SK-N-SH treated with all-trans-retinoic acid at 6 μM for 48 hours (cell line): ENCODE results near the gene DCC.

Source experiments
- ATAC-seq: fragments of 200-7000 bp; cut with Tn5 transposase; 3 replicates; pipeline ENCODE4 v1.9.1; 2020; ENCODE audit warnings: mild to moderate bottlenecking, moderate library complexity
- ARNTL ChIP-seq: fragments of 450-650 bp; formaldehyde crosslinking; IDR thresholded peaks from 2 replicates; pipeline ENCODE4 v1.5.0; 2020; ENCODE audit warnings: low read depth, mild to moderate bottlenecking, moderate library complexity, borderline replicate concordance
- BACH2 ChIP-seq: fragments of 250-450 bp; sonication (Bioruptor Pico); IDR thresholded peaks from 2 replicates; pipeline ENCODE4 v1.9.0; 2021; ENCODE audit warnings: mild to moderate bottlenecking, borderline replicate concordance
- CREB5 ChIP-seq: fragments of 250-450 bp; sonication (Bioruptor Pico); IDR thresholded peaks from 2 replicates; pipeline ENCODE4 v1.5.1; 2020; ENCODE audit warnings: low read depth, mild to moderate bottlenecking, moderate library complexity
- CSDC2 ChIP-seq: fragments of 250-450 bp; sonication (Bioruptor Pico); IDR thresholded peaks from 2 replicates; pipeline ENCODE4 v1.5.0; 2020; ENCODE audit warnings: mild to moderate bottlenecking, moderate library complexity
- ESRRG ChIP-seq: fragments of 250-450 bp; sonication (Bioruptor Pico); IDR thresholded peaks from 2 replicates; pipeline ENCODE4 v1.6.1; 2021; ENCODE audit warnings: mild to moderate bottlenecking
- GLIS3 ChIP-seq: fragments of 250-450 bp; sonication (Bioruptor Pico); IDR thresholded peaks from 2 replicates; pipeline ENCODE4 v1.5.0; 2020; ENCODE audit warnings: mild to moderate bottlenecking, moderate library complexity
- ISL1 ChIP-seq: fragments of 250-450 bp; sonication (Bioruptor Pico); IDR thresholded peaks from 2 replicates; pipeline ENCODE4 v2.1.2; 2022; ENCODE audit warnings: mild to moderate bottlenecking, moderate library complexity
- OSR1 ChIP-seq: fragments of 250-450 bp; sonication (Bioruptor Pico); IDR thresholded peaks from 2 replicates; pipeline ENCODE4 v1.8.0; 2022; ENCODE audit warnings: moderate library complexity, mild to moderate bottlenecking, inconsistent platforms
- PATZ1 ChIP-seq: fragments of 250-450 bp; sonication (Bioruptor Pico); IDR thresholded peaks from 2 replicates; pipeline ENCODE4 v1.8.0; 2020; ENCODE audit warnings: mild to moderate bottlenecking, moderate library complexity, borderline replicate concordance
- PPARA ChIP-seq: fragments of 250-450 bp; sonication (Bioruptor Pico); IDR thresholded peaks from 2 replicates; pipeline ENCODE4 v1.5.0; 2020; ENCODE audit warnings: mild to moderate bottlenecking, borderline replicate concordance
- RARB ChIP-seq: fragments of 250-450 bp; sonication (Bioruptor Pico); IDR thresholded peaks from 2 replicates; pipeline ENCODE4 v1.8.0; 2021; ENCODE audit warnings: mild to moderate bottlenecking, moderate library complexity
- SNAI2 ChIP-seq: fragments of 250-450 bp; sonication (Bioruptor Pico); IDR thresholded peaks from 2 replicates; pipeline ENCODE4 v1.5.0; 2020; ENCODE audit warnings: mild to moderate bottlenecking, moderate library complexity
- TCF4 ChIP-seq: fragments of 250-450 bp; sonication (Bioruptor Pico); IDR thresholded peaks from 2 replicates; pipeline ENCODE4 v1.8.0; 2021; ENCODE audit warnings: mild to moderate bottlenecking, moderate library complexity, borderline replicate concordance
- TOX ChIP-seq: fragments of 250-450 bp; sonication (Bioruptor Pico); IDR thresholded peaks from 2 replicates; pipeline ENCODE4 v1.8.0; 2021; ENCODE audit warnings: mild to moderate bottlenecking, moderate library complexity, borderline replicate concordance
- ZC3H10 ChIP-seq: fragments of 250-450 bp; sonication (Bioruptor Pico); IDR thresholded peaks from 2 replicates; pipeline ENCODE4 v1.5.1; 2021; ENCODE audit warnings: mild to moderate bottlenecking, moderate library complexity
- ZFP3 ChIP-seq: fragments of 250-450 bp; sonication (Bioruptor Pico); IDR thresholded peaks from 2 replicates; pipeline ENCODE4 v1.5.0; 2020; ENCODE audit warnings: mild to moderate bottlenecking, moderate library complexity
- ZFP30 ChIP-seq: fragments of 450-650 bp; formaldehyde crosslinking; IDR thresholded peaks from 2 replicates; pipeline ENCODE4 v1.5.0; 2022; ENCODE audit warnings: mild to moderate bottlenecking, moderate library complexity
- ZNF565 ChIP-seq: fragments of 450-650 bp; formaldehyde crosslinking; conservative IDR thresholded peaks from 2 replicates; pipeline ENCODE4 v1.5.0; 2020; ENCODE audit warnings: low read depth, mild to moderate bottlenecking, moderate library complexity
- ZNF70 ChIP-seq: fragments of 450-650 bp; formaldehyde crosslinking; IDR thresholded peaks from 2 replicates; pipeline ENCODE4 v1.5.0; 2020; ENCODE audit warnings: mild to moderate bottlenecking, moderate library complexity
- ZNF8 ChIP-seq: fragments of 450-650 bp; formaldehyde crosslinking; IDR thresholded peaks from 2 replicates; pipeline ENCODE4 v1.5.0; 2020; ENCODE audit warnings: mild to moderate bottlenecking, moderate library complexity
- TF ChIP-seq, protein P1 (sequence below): fragments of 250-450 bp; sonication (Bioruptor Pico); IDR thresholded peaks from 2 replicates; pipeline ENCODE4 v1.5.0; 2020; ENCODE audit warnings: mild to moderate bottlenecking, moderate library complexity
- TF ChIP-seq, protein P2 (sequence below): fragments of 250-450 bp; sonication (Bioruptor Pico); IDR thresholded peaks from 2 replicates; pipeline ENCODE4 v1.8.0; 2021; ENCODE audit warnings: low read depth, mild to moderate bottlenecking, moderate library complexity, borderline replicate concordance
- TF ChIP-seq, protein P3 (sequence below): fragments of 250-450 bp; sonication (Bioruptor Pico); IDR thresholded peaks from 2 replicates; pipeline ENCODE4 v1.5.1; 2021; ENCODE audit warnings: mild to moderate bottlenecking, moderate library complexity

The DCC gene

GRCh38 chr18:52657043-52657805 is 317.2 kb downstream of the DCC start:
- ATAC-seq, result no peak
- TF ChIP-seq ZC3H10 (CRISPR knock-in tag), result no peak
- no peak for TF ChIP-seq ESRRG
- TF ChIP-seq, protein P1, sequence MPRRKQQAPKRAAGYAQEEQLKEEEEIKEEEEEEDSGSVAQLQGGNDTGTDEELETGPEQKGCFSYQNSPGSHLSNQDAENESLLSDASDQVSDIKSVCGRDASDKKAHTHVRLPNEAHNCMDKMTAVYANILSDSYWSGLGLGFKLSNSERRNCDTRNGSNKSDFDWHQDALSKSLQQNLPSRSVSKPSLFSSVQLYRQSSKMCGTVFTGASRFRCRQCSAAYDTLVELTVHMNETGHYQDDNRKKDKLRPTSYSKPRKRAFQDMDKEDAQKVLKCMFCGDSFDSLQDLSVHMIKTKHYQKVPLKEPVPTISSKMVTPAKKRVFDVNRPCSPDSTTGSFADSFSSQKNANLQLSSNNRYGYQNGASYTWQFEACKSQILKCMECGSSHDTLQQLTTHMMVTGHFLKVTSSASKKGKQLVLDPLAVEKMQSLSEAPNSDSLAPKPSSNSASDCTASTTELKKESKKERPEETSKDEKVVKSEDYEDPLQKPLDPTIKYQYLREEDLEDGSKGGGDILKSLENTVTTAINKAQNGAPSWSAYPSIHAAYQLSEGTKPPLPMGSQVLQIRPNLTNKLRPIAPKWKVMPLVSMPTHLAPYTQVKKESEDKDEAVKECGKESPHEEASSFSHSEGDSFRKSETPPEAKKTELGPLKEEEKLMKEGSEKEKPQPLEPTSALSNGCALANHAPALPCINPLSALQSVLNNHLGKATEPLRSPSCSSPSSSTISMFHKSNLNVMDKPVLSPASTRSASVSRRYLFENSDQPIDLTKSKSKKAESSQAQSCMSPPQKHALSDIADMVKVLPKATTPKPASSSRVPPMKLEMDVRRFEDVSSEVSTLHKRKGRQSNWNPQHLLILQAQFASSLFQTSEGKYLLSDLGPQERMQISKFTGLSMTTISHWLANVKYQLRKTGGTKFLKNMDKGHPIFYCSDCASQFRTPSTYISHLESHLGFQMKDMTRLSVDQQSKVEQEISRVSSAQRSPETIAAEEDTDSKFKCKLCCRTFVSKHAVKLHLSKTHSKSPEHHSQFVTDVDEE, result no peak
- no peak for TF ChIP-seq GLIS3 (CRISPR knock-in tag)
- TF ChIP-seq CSDC2, result no peak
- TF ChIP-seq BACH2, result no peak
- TF ChIP-seq TCF4 (CRISPR knock-in tag), result no peak
- TF ChIP-seq CREB5, result no peak
- TF ChIP-seq, all 23 proteins: peak for 0

DNA sequence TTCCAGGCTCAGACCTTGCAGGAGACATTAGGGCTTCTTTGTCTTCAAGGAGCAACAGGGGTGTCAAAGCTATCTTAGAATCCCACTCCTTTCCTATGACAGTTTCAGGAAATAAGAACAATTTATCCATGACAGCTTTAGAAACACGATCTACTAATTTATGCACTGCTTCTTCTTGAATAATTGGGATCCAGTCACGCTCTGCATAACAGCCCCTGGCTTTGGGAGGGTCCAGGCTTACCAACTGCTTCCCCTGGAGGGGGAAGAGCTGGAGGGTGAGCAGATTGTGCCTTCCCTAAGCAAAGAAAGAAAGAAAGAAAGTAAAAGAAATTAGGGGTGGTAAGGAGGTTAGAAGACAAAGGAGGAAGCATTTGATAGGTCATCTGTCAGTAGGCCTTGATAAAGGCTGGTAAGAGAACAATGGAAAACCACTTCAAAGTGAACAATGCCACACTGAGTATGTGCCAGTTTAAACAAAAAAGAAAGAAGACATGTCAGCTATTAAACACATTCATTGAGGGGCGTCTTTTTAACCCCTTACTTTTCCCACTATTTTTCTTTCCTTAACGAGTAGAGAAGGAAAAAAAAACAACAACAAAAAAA is 327.6 kb downstream of the DCC start:
- no peak for ATAC-seq

GRCh38 chr18:52670896-52671295 is 330.9 kb downstream of the DCC start:
- no peak for ATAC-seq
- TF ChIP-seq BACH2, result no peak

More for the DNA sequence above, 327.6 kb downstream of the DCC start:
- TF ChIP-seq SNAI2 (CRISPR knock-in tag), result no peak
- no peak for TF ChIP-seq ZFP3 (CRISPR knock-in tag)
- TF ChIP-seq GLIS3 (CRISPR knock-in tag), result no peak
- no peak for TF ChIP-seq PATZ1 (CRISPR knock-in tag)
- TF ChIP-seq ISL1, result no peak
- no peak for TF ChIP-seq CSDC2
- TF ChIP-seq RARB (CRISPR knock-in tag), result no peak
- no peak for TF ChIP-seq ZFP30 (CRISPR knock-in tag)

- no peak for TF ChIP-seq BACH2
- TF ChIP-seq ZNF70, result no peak
- TF ChIP-seq ZC3H10 (CRISPR knock-in tag), result no peak
- no peak for TF ChIP-seq TCF4 (CRISPR knock-in tag)
- TF ChIP-seq ARNTL (CRISPR knock-in tag), result no peak
- no peak for TF ChIP-seq OSR1 (CRISPR knock-in tag)
- TF ChIP-seq RARB (CRISPR knock-in tag), result no peak
- TF ChIP-seq, protein P2, sequence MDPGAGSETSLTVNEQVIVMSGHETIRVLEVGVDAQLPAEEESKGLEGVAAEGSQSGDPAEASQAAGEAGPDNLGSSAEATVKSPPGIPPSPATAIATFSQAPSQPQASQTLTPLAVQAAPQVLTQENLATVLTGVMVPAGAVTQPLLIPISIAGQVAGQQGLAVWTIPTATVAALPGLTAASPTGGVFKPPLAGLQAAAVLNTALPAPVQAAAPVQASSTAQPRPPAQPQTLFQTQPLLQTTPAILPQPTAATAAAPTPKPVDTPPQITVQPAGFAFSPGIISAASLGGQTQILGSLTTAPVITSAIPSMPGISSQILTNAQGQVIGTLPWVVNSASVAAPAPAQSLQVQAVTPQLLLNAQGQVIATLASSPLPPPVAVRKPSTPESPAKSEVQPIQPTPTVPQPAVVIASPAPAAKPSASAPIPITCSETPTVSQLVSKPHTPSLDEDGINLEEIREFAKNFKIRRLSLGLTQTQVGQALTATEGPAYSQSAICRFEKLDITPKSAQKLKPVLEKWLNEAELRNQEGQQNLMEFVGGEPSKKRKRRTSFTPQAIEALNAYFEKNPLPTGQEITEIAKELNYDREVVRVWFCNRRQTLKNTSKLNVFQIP (CRISPR knock-in tag), result no peak
- no peak for TF ChIP-seq ZNF8 (CRISPR knock-in tag)
- TF ChIP-seq GLIS3 (CRISPR knock-in tag), result no peak
- TF ChIP-seq, protein P3, sequence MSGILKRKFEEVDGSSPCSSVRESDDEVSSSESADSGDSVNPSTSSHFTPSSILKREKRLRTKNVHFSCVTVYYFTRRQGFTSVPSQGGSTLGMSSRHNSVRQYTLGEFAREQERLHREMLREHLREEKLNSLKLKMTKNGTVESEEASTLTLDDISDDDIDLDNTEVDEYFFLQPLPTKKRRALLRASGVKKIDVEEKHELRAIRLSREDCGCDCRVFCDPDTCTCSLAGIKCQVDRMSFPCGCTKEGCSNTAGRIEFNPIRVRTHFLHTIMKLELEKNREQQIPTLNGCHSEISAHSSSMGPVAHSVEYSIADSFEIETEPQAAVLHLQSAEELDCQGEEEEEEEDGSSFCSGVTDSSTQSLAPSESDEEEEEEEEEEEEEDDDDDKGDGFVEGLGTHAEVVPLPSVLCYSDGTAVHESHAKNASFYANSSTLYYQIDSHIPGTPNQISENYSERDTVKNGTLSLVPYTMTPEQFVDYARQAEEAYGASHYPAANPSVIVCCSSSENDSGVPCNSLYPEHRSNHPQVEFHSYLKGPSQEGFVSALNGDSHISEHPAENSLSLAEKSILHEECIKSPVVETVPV, result no peak
- no peak for TF ChIP-seq PPARA (CRISPR knock-in tag)
- TF ChIP-seq ZFP30 (CRISPR knock-in tag), result no peak
- no peak for TF ChIP-seq ESRRG
- no peak for TF ChIP-seq CSDC2
- no peak for TF ChIP-seq ZNF565 (CRISPR knock-in tag)
- no peak for TF ChIP-seq TOX
- ATAC-seq, result no peak
These were observed 338.0 kb downstream of the DCC start for GRCh38 chr18:52678034-52678433.
